HUES6 (cell line): ENCODE data around the gene ZEB2.

Source experiments
- H3K27ac ChIP-seq: 2 replicates; pipeline ENCODE4 v1.7.0; 2013; ENCODE audit warnings: low read depth, mild to moderate bottlenecking, low read length, inconsistent platforms
- H3K27me3 ChIP-seq: 2 replicates; pipeline ENCODE4 v1.6.1; 2013; ENCODE audit warnings: low read length; ENCODE audit not compliant: control insufficient read depth, insufficient read depth
- H3K36me3 ChIP-seq: 2 replicates; pipeline ENCODE4 v1.6.1; 2013; ENCODE audit warnings: low read length; ENCODE audit not compliant: control insufficient read depth, insufficient read depth
- H3K4me1 ChIP-seq: 2 replicates; pipeline ENCODE4 v1.6.1; 2013; ENCODE audit warnings: low read length; ENCODE audit not compliant: control insufficient read depth, insufficient read depth
- H3K4me3 ChIP-seq: 2 replicates; pipeline ENCODE4 v1.5.1; 2013; ENCODE audit warnings: low read depth, low read length
- H3K9ac ChIP-seq: one replicate; pipeline ENCODE4 v1.6.1; 2013; ENCODE audit warnings: mild to moderate bottlenecking, low read length
- H3K9me3 ChIP-seq: 2 replicates; pipeline ENCODE4 v1.6.1; 2013; ENCODE audit warnings: low read depth, low read length; ENCODE audit not compliant: control insufficient read depth, insufficient read depth

ZEB2 gene

DNA sequence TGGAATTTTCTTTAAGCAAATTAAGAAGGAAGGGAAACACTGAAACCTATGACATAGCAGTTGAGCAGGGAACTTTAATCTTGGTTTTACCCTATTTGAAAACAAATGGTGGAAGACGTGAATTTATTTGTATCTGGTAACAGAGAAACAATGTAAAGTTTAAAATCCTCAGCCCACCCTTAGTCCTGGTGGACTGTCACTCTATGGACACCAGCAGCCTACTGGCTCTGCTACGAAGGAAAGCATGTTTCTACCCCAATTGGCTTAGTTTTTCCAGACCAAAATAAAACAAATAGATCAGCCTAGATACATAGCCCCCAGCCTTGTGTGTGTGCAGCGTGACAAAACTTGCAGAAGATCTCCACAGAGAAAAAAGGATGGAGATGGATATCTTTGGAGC is 7.4 kb downstream of the ZEB2 start:
- Histone ChIP-seq H3K4me1 (peaks cover 78% of the 10 kb centered on the region), H3K36me3 (no peaks in the 10 kb centered on the region), H3K9ac (no peak overlapping the region), H3K27me3 (peaks cover 79% of the 10 kb centered on the region), H3K4me3 (peak overlapping the region; percentile 43; the same call in 1 of the 2 replicates), H3K9me3 (no peaks in the 10 kb centered on the region), H3K27ac (no peak overlapping the region)

GRCh38 chr2:144511937-144512336 is 8.0 kb downstream of the ZEB2 start:
- Histone ChIP-seq H3K9me3 (no peaks in the 10 kb centered on the region), H3K27me3 (peaks cover 74% of the 10 kb centered on the region), H3K4me1 (peaks cover 80% of the 10 kb centered on the region), H3K36me3 (no peaks in the 10 kb centered on the region), H3K9ac (no peak overlapping the region), H3K4me3 (no peak overlapping the region; the same call in 1 of the 2 replicates), H3K27ac (no peak overlapping the region)

GRCh38 chr2:144511226-144511810 is 8.6 kb downstream of the ZEB2 start:
- no peak overlapping the region for H3K27ac ChIP-seq
- no peaks in the 10 kb centered on the region for H3K9me3 ChIP-seq
- peaks cover 71% of the 10 kb centered on the region for H3K27me3 ChIP-seq
- H3K36me3 ChIP-seq = no peaks in the 10 kb centered on the region
- peak overlapping the region; percentile 72 for H3K9ac ChIP-seq
- H3K4me1 ChIP-seq = peaks cover 80% of the 10 kb centered on the region
- peak overlapping the region; percentile 42 for H3K4me3 ChIP-seq

DNA sequence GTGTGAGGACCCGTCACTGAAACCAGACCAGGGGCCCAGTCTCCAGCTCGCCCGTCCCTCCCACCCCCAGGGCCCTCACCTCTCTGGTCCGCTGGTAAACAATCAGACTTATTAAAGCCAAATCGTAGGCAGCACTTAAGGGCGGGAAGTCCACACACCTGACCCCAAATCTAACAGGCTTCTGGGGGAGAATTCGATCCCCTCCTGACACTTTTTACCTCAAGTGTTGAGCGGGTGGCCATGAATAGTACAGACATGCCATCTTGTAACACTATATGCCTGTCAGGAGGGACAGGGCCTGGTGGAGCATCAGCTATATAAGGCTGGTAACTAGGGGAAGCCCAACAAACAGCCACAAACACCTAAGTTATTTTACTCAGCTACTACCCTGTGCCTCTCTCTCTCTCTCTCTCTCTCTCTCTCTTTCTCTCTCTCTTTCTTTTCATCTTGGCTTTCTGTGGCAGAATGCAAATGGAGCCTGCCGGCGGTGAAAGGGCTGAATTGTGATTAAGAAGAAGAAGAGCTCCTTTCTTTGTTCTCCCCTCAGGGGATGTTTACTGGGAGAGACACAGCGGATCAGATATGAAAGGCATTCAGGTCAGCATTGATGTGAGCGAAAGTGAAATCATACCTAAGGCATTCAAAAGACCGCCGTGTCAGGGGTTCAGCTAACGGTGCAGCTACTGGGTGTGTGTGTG is 9.5 kb downstream of the ZEB2 start:
- Histone ChIP-seq H3K36me3 (no peaks in the 10 kb centered on the region), H3K9ac (peak overlapping the region; percentile 72), H3K9me3 (no peaks in the 10 kb centered on the region), H3K27me3 (peaks cover 63% of the 10 kb centered on the region), H3K27ac (peak overlapping the region; percentile 52; the same call in 1 of the 2 replicates), H3K4me3 (peak overlapping the region; percentile 42), H3K4me1 (peaks cover 86% of the 10 kb centered on the region)

- Histone ChIP-seq H3K36me3 (no peaks in the 10 kb centered on the region), H3K9ac (no peak overlapping the region), H3K4me3 (no peak overlapping the region), H3K27me3 (peaks cover 57% of the 10 kb centered on the region), H3K4me1 (peaks cover 86% of the 10 kb centered on the region), H3K9me3 (no peaks in the 10 kb centered on the region), H3K27ac (peak overlapping the region; percentile 52; the same call in 1 of the 2 replicates)
These were observed 10.1 kb downstream of the ZEB2 start for GRCh38 chr2:144509879-144510221.

DNA sequence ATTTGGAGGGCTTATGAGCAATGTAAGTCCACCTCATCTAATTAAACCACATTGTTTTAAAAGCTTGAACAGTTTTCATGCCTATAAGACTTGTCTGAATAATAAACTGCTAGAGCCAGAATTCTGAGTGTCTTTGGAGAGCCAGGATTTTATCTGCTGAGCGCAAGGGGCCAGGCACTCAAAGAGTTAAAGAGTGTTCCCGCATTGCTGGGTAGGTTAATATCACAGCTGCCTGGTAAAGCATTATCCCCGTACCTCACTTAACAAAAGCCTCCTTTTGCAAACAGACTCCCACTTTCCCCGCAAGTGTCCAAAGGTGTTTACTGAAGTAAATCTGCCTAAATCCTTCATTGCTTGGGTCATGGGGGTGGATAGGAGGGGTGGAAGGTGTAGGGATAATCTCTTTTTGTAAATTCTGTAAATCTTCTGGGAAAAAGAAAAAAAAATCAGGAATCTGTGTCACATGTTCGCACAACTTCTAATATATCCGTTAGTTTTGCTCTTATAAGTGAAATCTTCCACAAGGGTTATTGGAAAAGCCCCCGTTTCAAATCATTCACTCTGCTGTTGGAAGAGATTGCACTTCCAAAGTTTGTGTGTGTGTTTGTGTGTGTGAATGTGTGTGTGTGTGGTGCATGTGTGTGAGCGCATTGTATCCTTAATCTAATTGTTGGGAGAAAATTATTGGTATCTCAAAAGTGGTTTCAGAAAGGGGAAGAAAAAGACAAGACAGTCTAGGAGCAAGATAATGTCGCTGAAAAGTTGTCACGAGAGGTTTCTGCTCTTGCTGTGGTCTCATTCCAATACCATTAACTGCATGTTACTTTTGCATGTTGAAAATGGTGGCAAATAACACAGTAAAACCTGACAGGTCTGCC is 10.7 kb downstream of the ZEB2 start:
- H3K4me1 ChIP-seq = peaks cover 86% of the 10 kb centered on the region
- H3K27ac ChIP-seq = no peak overlapping the region; the same call in 1 of the 2 replicates
- H3K4me3 ChIP-seq = no peak overlapping the region; the same call in 1 of the 2 replicates
- H3K9ac ChIP-seq = no peak overlapping the region
- H3K27me3 ChIP-seq = peaks cover 51% of the 10 kb centered on the region
- no peaks in the 10 kb centered on the region for H3K9me3 ChIP-seq
- H3K36me3 ChIP-seq = no peaks in the 10 kb centered on the region

- peaks cover 85% of the 10 kb centered on the region for H3K4me1 ChIP-seq
These were observed 11.6 kb downstream of the ZEB2 start for GRCh38 chr2:144508172-144508851.

GRCh38 chr2:144507441-144508171 is 12.3 kb downstream of the ZEB2 start:
- H3K9ac ChIP-seq = no peak overlapping the region
- H3K27me3 ChIP-seq = peaks cover 34% of the 10 kb centered on the region
- H3K4me3 ChIP-seq = no peak overlapping the region
- H3K27ac ChIP-seq = no peak overlapping the region
- peaks cover 80% of the 10 kb centered on the region for H3K4me1 ChIP-seq
- no peaks in the 10 kb centered on the region for H3K9me3 ChIP-seq
- H3K36me3 ChIP-seq = no peaks in the 10 kb centered on the region

More at GRCh38 chr2:144508172-144508851, 11.6 kb downstream of the ZEB2 start:
- Histone ChIP-seq H3K9me3 (no peaks in the 10 kb centered on the region), H3K4me3 (no peak overlapping the region), H3K27me3 (peaks cover 42% of the 10 kb centered on the region), H3K27ac (no peak overlapping the region), H3K9ac (no peak overlapping the region), H3K36me3 (no peaks in the 10 kb centered on the region)

DNA sequence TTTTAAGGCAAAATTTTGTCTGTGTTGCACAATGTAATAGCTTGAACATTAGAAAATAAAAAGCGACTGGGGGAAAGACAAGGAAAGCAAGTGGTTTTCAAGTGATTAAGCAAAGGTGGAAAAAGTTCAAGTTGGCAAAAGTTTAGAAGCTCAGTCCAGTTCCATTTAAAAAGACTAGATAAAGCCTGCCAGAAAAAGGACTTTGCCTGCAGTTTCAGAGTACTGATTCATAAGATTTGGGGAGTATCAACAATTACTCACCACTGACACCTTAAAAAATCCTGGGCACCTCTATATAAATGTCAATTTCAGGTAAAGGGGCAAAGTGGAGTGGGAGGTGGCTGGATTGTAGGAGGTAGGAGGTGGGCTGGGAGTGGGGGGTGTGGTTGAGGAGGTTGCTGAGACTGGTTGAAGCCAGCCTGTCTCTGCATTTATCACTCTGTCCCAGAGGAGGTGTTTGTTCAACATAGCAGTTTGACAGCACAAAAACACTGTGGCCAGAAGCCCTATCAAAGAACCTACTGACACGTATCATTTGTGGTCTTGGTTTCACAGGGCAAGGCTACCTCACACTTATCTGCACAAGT is 14.6 kb downstream of the ZEB2 start:
- H3K27me3 ChIP-seq = peaks cover 17% of the 10 kb centered on the region; the same call in 1 of the 2 replicates
- no peaks in the 10 kb centered on the region for H3K36me3 ChIP-seq
- no peak overlapping the region for H3K27ac ChIP-seq
- H3K9ac ChIP-seq = no peak overlapping the region
- H3K4me1 ChIP-seq = peaks cover 73% of the 10 kb centered on the region
- no peaks in the 10 kb centered on the region for H3K9me3 ChIP-seq
- H3K4me3 ChIP-seq = no peak overlapping the region

DNA sequence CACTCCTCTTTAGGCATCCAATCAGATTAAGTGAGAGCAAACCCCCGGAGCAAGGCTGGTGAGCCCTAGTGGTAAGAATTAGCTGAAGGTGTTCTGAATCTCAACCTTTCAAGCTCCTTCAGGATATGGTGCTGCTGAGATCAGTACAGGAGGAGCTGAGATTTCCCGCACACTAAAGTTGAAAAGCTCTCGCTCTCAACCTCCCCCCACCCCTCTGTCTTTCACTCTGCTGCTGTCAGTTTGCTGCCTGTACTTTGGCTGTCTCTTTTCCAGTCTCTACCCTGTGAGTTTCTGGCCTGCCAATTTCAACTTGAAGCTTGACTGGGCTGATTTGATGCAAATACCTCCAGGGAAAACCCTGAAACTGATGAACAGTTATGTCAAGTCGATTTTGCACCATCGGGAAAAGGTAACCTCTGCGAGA is 15.7 kb downstream of the ZEB2 start:
- no peaks in the 10 kb centered on the region for H3K9me3 ChIP-seq
- H3K27me3 ChIP-seq = peaks cover 11% of the 10 kb centered on the region; the same call in 1 of the 2 replicates
- no peaks in the 10 kb centered on the region for H3K36me3 ChIP-seq
- peaks cover 62% of the 10 kb centered on the region for H3K4me1 ChIP-seq
- no peak overlapping the region for H3K4me3 ChIP-seq
- H3K27ac ChIP-seq = no peak overlapping the region
- H3K9ac ChIP-seq = no peak overlapping the region
